GM19467 (cell line): ENCODE data around the gene CNDP2.
"Not testable (repeated sequence)": the region's sequence is repeated elsewhere in the genome, so short reads cannot be mapped to it uniquely, and the experiment has no call there.

Experiments
- ATAC-seq: cut with Tn5 transposase; IDR thresholded peaks from one replicate; pipeline ENCODE4 v1.9.1; 2021; ENCODE audit warnings: mild to moderate bottlenecking, moderate library complexity; ENCODE audit not compliant: unreplicated experiment

The CNDP2 gene

DNA sequence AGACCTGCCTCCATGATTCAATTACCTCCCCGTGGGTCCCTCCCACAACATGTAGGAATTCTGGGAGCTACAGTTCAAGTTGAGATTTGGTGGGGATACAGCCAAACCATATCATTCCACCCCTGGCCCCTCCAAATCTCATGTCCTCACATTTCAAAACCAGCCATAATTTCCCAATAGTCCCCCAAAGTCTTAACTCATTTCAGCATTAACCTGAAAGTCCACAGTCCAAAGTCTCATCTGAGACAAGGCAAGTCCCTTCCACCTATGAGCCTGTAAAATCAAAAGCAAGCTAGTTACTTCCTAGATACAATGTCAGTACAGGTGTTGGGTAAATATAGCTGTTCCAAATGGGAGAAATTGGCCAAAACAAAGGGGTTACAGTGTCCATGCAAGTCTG lies 69.0 kb downstream of the CNDP2 start:
- ATAC-seq = not testable (repeated sequence)

DNA sequence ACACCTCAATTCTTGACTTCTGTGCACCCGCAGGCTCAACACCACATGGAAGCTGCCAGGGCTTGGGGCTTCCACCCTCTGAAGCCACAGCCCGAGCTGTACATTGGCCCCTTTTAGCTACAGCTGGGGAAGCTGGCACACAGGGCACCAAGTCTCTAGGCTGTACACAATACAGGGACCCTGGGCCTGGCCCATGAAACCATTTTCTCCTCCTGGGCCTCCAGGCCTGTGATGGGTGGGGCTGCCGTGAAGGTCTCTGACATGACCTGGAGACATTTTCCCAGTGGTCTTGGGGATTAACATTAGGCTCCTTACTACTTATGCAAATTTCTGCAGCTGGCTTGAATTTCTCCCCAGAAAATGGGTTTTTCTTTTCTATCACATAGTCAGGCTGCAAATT lies 69.8 kb downstream of the CNDP2 start:
- ATAC-seq = not testable (repeated sequence)

DNA sequence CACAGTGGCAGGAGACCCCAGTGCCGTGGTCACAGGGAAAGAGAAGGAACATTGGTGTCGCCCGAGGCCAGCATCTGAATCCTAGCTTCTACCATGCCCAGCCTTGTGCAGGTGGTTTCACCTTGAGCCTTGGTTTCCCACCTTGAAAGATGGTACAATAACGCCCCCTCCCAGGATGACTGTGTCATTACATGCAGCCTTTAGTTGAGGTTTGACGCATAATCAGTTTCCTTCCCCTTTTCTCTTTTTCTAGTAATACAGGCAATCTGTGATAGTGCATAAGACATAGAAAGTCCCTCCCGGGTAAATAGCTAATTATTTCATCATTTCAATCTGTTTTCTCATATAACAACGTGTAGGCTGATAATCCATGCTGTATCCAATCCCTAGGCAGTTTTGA lies 71.7 kb downstream of the CNDP2 start:
- ATAC-seq = no peak

DNA sequence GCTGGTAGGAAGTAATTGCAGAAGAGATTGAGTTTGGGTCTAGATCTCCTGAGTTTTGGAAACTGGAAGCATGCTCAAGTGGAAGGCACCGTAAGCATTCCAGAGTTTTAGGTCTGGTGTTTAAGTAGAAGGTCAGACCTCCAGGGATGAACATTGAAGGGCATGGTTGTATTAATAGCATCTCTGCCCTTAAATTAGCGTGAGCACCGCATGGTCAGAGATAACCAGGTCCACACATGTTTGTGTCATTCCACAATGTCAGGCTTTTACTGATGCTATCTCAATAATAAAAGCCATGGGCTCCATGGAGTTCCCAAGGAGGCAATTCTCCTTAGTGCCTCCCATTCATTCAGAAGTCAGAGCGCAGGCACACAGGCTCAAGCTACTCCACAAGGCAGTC lies 73.2 kb downstream of the CNDP2 start:
- no peak for ATAC-seq

DNA sequence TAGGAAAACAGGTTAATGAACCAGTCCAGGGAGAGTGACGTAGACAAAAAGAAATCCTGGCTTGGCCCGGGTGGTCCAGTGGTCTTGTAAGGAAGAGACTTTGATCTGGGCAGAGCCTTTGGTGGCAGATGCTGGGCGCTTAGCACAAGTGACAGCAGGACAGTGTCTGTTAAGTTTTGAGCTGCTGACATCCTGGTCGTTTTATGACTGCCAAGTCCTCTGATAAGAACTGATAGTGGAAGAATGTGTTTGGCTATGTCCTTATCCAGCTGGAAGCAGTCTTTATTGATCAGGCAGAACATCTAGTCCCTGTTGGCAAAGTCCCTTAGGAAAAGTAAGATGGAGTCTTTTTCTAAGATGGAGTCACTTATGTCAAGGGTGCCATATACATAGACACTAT lies 74.1 kb downstream of the CNDP2 start:
- no peak for ATAC-seq

DNA sequence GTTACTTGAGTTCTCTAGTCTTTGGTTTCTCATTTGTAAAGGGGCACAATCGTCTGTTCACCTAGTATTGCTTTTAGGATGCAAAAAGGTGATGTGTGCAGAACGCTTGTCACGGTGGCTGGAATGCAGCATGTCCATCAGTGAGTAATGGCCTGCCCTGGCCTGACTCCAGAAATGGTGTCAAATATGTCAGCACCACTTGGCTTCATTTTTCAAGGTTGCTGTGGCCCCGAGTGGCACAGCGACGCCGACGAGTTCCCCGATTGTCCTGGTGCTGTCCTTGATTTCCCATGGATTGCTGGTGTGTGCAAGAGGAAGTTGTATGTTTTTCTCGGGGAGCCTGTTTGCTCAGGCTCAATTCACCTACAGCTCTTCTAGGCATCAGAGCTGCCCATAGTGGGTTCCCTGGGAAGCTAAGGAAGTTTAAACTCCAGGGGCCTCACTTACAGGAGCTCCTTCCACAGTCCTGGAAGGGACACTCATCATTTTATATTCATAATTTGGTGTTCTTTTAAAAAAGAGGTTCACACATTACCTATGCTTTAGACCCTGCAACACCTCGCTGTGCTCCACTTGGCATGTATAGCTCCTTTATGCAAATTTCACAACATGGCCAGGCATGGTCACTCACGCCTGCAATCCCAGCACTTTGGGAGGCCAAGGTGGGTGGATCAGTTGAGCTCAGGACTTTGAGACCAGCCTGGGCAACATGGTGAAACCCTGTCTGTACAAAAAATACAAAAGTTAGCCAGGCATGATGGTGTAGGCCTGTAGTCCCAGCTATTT lies 75.9 kb downstream of the CNDP2 start:
- no peak for ATAC-seq

DNA sequence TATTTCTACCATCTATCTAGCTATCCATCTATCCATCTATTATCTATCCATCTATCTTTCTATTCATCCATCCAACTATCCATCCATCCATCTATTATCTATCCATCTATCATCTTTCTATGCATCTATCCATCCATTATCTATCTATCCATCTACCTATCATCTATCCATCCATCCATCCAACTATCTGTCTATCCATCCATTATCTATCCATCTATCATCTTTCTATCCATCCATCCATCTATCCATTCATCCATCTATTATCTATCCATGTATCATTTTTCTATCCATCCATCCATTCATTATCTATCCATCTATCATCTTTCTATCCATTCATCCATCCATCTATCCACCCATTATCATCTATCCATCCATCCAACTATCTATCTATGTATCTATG lies 76.9 kb downstream of the CNDP2 start:
- no peak for ATAC-seq
